Measurements from ENCODE around the gene DNTT.

DNTT gene

GRCh38 chr10:96304230-96304629 is at the start of gene DNTT:
TSS of gene DNTT (plus strand) at chr10:96304434. CDS start at chr10:96304498, 64 bp downstream.
- no peak for DNase-seq (ENCODE audit: low read depth in 1 of 2, low spot score in 1 of 2)

GRCh38 chr10:96254976-96255375 is 49.3 kb upstream of the DNTT start:
- DNase-seq (ENCODE audit: low read depth in 1 of 2, low spot score in 1 of 2) = no peak

GRCh38 chr10:96255549-96256333 is 48.5 kb upstream of the DNTT start:
- no peak for DNase-seq (ENCODE audit: low read depth in 1 of 2, low spot score in 1 of 2)

- DNase-seq (ENCODE audit: low read depth in 1 of 2, low spot score in 1 of 2) = no peak
Observed at GRCh38 chr10:96257944-96258343, 46.3 kb upstream of the DNTT start.

GRCh38 chr10:96259150-96259549 is 45.1 kb upstream of the DNTT start:
- DNase-seq (ENCODE audit: low read depth in 1 of 2, low spot score in 1 of 2) = no peak

GRCh38 chr10:96260014-96260413 is 44.2 kb upstream of the DNTT start:
- DNase-seq (ENCODE audit: low read depth in 1 of 2, low spot score in 1 of 2) = no peak

GRCh38 chr10:96261132-96261531 is 43.1 kb upstream of the DNTT start:
- DNase-seq (ENCODE audit: low read depth in 1 of 2, low spot score in 1 of 2) = no peak

GRCh38 chr10:96261930-96262329 is 42.3 kb upstream of the DNTT start:
- DNase-seq (ENCODE audit: low read depth in 1 of 2, low spot score in 1 of 2) = no peak

GRCh38 chr10:96263176-96263575 is 41.1 kb upstream of the DNTT start:
- no peak for DNase-seq (ENCODE audit: low read depth in 1 of 2, low spot score in 1 of 2)

- DNase-seq (ENCODE audit: low read depth in 1 of 2, low spot score in 1 of 2) = no peak
Observed at GRCh38 chr10:96263669-96264068, 40.6 kb upstream of the DNTT start.

- no peak for DNase-seq (ENCODE audit: low read depth in 1 of 2, low spot score in 1 of 2)
Observed at GRCh38 chr10:96264938-96265337, 39.3 kb upstream of the DNTT start.

GRCh38 chr10:96266118-96266770 is 38.0 kb upstream of the DNTT start:
- no peak for DNase-seq (ENCODE audit: low read depth in 1 of 2, low spot score in 1 of 2)

GRCh38 chr10:96267234-96267705 is 37.0 kb upstream of the DNTT start:
- DNase-seq (ENCODE audit: low read depth in 1 of 2, low spot score in 1 of 2) = no peak

GRCh38 chr10:96268341-96268909 is 35.8 kb upstream of the DNTT start:
- no peak for DNase-seq (ENCODE audit: low read depth in 1 of 2, low spot score in 1 of 2)

- DNase-seq (ENCODE audit: low read depth in 1 of 2, low spot score in 1 of 2) = no peak
Observed at GRCh38 chr10:96269438-96270300, 34.6 kb upstream of the DNTT start.

GRCh38 chr10:96270571-96270970 is 33.7 kb upstream of the DNTT start:
- no peak for DNase-seq (ENCODE audit: low read depth in 1 of 2, low spot score in 1 of 2)

GRCh38 chr10:96271016-96271815 is 33.0 kb upstream of the DNTT start, which contains the start of gene BLNK:
TSS of gene BLNK (minus strand) at chr10:96271569. CDS start at chr10:96271398, 171 bp downstream.
- DNase-seq (ENCODE audit: low read depth in 1 of 2, low spot score in 1 of 2) = no peak

GRCh38 chr10:96272316-96273280 is 31.6 kb upstream of the DNTT start:
- DNase-seq (ENCODE audit: low read depth in 1 of 2, low spot score in 1 of 2) = no peak

All from stimulated activated CD4-positive, alpha-beta T cell treated with anti-CD3 and anti-CD28 coated beads, Interleukin-15, amount 100 ng/mL, for 1 hour (primary cell).